Kidney (tissue), 22 donors: ENCODE measurements around the gene TRIM3. TPM values are rescaled to one million over a fixed set of nuclear protein-coding genes. Genes with fewer than 3 reads are reported as not detected.
"Not testable (repeated sequence)": the region's sequence is repeated elsewhere in the genome, so short reads cannot be mapped to it uniquely, and the experiment has no call there.

Experiments used
- DNase-seq, 5 donors: peaks; one replicate each; pipeline ENCODE4 v3.0.0-alpha.2; 2013 to 2020
- FAIRE-seq: peaks from 2 replicates; lab custom pipeline; 2012; peaks lifted over from hg19 to GRCh38; lab: Jason Lieb, UNC
- H3K27ac ChIP-seq, 2 donors: one replicate each; pipeline ENCODE4 v1.7.0; 2013; ENCODE audit warnings: low read depth in 2 of 2, low read length in 2 of 2, inconsistent platforms in 1 of 2
- H3K27me3 ChIP-seq: one replicate; pipeline ENCODE4 v1.7.1; 2013; ENCODE audit warnings: low read length, inconsistent platforms; ENCODE audit not compliant: control insufficient read depth, insufficient read depth
- H3K36me3 ChIP-seq, 3 donors: one replicate each; pipeline versions ENCODE4 v1.7.0 to v1.7.1; 2013; ENCODE audit warnings: low read length in 3 of 3, control low read depth in 1 of 3, inconsistent platforms in 1 of 3; ENCODE audit not compliant: insufficient read depth in 3 of 3, control insufficient read depth in 2 of 3
- H3K4me1 ChIP-seq, 3 donors: one replicate each; pipeline versions ENCODE4 v1.7.0 to v1.7.1; 2013; ENCODE audit warnings: low read length in 3 of 3, inconsistent platforms in 1 of 3, low read depth in 1 of 3; ENCODE audit not compliant: control insufficient read depth in 2 of 3, insufficient read depth in 2 of 3
- H3K4me3 ChIP-seq, 3 donors: one replicate each; pipeline versions ENCODE4 v1.7.0 to v1.8.1; 2013; ENCODE audit warnings: low read length in 3 of 3, control low read depth in 1 of 3, inconsistent platforms in 1 of 3
- H3K9ac ChIP-seq, 3 donors: one replicate each; pipeline versions ENCODE4 v1.7.0 to v1.7.1; 2013; ENCODE audit warnings: low read length in 3 of 3, control low read depth in 1 of 3, inconsistent platforms in 1 of 3
- H3K9me3 ChIP-seq, 3 donors: one replicate each; pipeline versions ENCODE4 v1.7.0 to v1.7.1; 2013; ENCODE audit warnings: low read length in 3 of 3, control low read depth in 1 of 3, inconsistent platforms in 1 of 3; ENCODE audit not compliant: control insufficient read depth in 2 of 3, insufficient read depth in 1 of 3
- intact Hi-C: fragments of 100-400 bp; cut with DNase I; formaldehyde crosslinking; loops from one replicate; pipeline ENCODE4 v1.11.1; 2022
- long read RNA-seq, 10 donors: library from polyadenylated mRNA in 1 of 10; unstranded in 1 of 10; transcript quantifications; one replicate each; pipeline ENCODE4 v2.0.0 and lab custom pipeline, GENCODE V29; 2021 to 2026
- polyA plus RNA-seq: library from polyadenylated mRNA; stranded (reverse); fragments of 350-450 nt; fragmentation: Illumina TruSeq; extraction: RNeasy Lipid Tissue Mini Kit (QIAGEN cat#74804); gene quantifications from one replicate; pipeline ENCODE4 v1.2.3, GENCODE V29; 2014; ENCODE audit warnings: low read depth, low replicate concordance; ENCODE audit not compliant: insufficient read depth
- total RNA-seq: library from RNA; stranded (reverse); fragmentation: NEBNext Ultra II Directional; extraction: Animal tissue kit (Norgen Biotek cat#: 25700); gene quantifications from one replicate; pipeline ENCODE4 v1.2.1, GENCODE V29; 2021
- TF ChIP-seq, protein P1 (sequence below): IDR thresholded peaks from 3 replicates; pipeline ENCODE4 v1.5.1; 2012; ENCODE audit warnings: mild to moderate bottlenecking, moderate library complexity, borderline replicate concordance; ENCODE audit not compliant: insufficient read depth; ENCODE audit errors: extremely low read depth
- donor health status: control.
- donor health status: control.
- donor health status: control.
- donor health status: control.
- donor health status: control.
- donor health status: DM: yes; HTN: yes; CAD: no.
- donor health status: Normal renal cell carcinoma (clear cell type).

Gene TRIM3
- total RNA-seq (20.8 TPM), polyA plus RNA-seq (10.8 TPM)
- long read RNA-seq, donor 1, result 0 reads
- long read RNA-seq, donor 2, partial matches to known transcripts, result 0 of 2 reads
- long read RNA-seq, donor 2, other reads (novel, unspliced or antisense), result 0 of 2 reads
- long read RNA-seq, donor 3, full-length matches to known transcripts, result 1 of 69 reads
- long read RNA-seq, donor 3, partial matches to known transcripts, result 68 of 69 reads
- long read RNA-seq, donor 3, other reads (novel, unspliced or antisense), result 0 of 69 reads
- long read RNA-seq, donor 4, partial matches to known transcripts, result 0 of 1 reads
- long read RNA-seq, donor 4, other reads (novel, unspliced or antisense), result 0 of 1 reads
- long read RNA-seq, donor 5, result 0 reads
- long read RNA-seq, donor 6, partial matches to known transcripts, result 0 of 1 reads
- long read RNA-seq, donor 6, other reads (novel, unspliced or antisense), result 0 of 1 reads
- long read RNA-seq, donor 7, partial matches to known transcripts, result 2 of 12 reads
- long read RNA-seq, donor 7, other reads (novel, unspliced or antisense), result 8 of 12 reads
- long read RNA-seq, donor 8, partial matches to known transcripts, result 0 of 1 reads
- long read RNA-seq, donor 8, other reads (novel, unspliced or antisense), result 0 of 1 reads
- long read RNA-seq, donor 9, partial matches to known transcripts, result 19 of 19 reads
- long read RNA-seq, donor 9, other reads (novel, unspliced or antisense), result 0 of 19 reads
- long read RNA-seq, donor 10, partial matches to known transcripts, result 70 of 76 reads
- long read RNA-seq, donor 10, other reads (novel, unspliced or antisense), result 0 of 76 reads

DNA sequence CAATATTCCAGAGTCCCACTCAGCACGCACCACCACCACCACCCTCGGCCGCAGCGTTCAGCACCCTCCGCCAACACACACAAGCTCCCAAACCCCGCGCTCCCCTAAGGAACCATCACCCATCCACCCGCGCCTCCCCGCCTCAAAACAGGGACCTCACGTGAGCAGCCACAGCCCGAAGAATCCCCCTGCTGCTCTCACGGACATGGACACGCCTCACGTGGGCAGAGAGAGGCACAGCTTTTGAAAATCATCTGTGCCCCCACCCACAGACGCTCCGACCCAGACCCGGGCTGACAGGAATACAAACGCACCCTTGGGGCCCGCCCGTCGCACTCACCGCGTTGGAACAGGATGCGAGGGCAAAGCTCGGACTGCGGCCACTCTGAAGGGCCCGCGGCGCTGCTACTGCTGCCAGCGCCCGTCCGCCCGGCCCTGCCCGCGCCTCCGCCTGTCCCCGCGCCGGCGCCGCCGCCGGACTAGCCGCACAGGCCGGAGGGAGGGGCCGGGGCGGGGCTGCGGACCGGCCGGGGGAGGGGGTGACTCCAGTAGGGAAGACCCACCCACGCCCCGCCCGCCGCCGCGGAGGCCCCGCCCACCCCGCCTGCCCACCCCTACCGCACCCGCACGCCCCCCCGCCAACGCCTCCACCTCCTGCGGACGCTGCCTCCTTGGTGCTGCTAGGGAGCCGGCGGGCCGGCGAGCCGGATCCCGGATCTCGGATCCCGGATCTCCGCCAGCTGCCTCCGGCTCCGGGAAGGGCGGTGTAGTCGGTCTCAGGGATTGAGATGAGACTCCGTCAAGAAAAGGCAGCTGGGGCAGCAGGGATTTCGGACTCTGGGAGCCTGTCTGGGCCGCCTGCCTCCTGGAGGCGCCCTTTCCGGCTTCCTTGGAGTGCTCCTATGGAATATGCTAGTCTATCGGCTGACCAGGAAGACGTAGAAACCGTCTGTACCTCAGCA, at the start of gene TRIM3:
TSS of gene TRIM3 (minus strand) at position 491 of the 962 bp plus-strand sequence. CDS start 8,246 bp downstream, outside the sequence.
- no peaks in the 10 kb centered on the region for H3K9me3 ChIP-seq
- FAIRE-seq (no peak), DNase-seq (peak; percentile 93 to 99 (median 96))
- intact Hi-C loops, result no loop called here
- TF ChIP-seq, protein P1, sequence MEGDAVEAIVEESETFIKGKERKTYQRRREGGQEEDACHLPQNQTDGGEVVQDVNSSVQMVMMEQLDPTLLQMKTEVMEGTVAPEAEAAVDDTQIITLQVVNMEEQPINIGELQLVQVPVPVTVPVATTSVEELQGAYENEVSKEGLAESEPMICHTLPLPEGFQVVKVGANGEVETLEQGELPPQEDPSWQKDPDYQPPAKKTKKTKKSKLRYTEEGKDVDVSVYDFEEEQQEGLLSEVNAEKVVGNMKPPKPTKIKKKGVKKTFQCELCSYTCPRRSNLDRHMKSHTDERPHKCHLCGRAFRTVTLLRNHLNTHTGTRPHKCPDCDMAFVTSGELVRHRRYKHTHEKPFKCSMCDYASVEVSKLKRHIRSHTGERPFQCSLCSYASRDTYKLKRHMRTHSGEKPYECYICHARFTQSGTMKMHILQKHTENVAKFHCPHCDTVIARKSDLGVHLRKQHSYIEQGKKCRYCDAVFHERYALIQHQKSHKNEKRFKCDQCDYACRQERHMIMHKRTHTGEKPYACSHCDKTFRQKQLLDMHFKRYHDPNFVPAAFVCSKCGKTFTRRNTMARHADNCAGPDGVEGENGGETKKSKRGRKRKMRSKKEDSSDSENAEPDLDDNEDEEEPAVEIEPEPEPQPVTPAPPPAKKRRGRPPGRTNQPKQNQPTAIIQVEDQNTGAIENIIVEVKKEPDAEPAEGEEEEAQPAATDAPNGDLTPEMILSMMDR, result no peak
- H3K27me3 ChIP-seq, result no peaks in the 10 kb centered on the region
- peak within 1 kb of the TSS; percentile 76 to 84 (median 79) for H3K4me3 ChIP-seq
- H3K9ac ChIP-seq, result peak within 1 kb of the TSS; percentile 58 to 91 (median 86)
- H3K27ac ChIP-seq, result peak within 1 kb of the TSS; percentile 85 to 98
- peaks cover 3 to 26% (median 13%) of the 10 kb centered on the region in 3 donors for H3K4me1 ChIP-seq
- H3K36me3 ChIP-seq, result peaks cover 0 to 14% (median 14%) of the 10 kb centered on the region in 3 donors

DNA sequence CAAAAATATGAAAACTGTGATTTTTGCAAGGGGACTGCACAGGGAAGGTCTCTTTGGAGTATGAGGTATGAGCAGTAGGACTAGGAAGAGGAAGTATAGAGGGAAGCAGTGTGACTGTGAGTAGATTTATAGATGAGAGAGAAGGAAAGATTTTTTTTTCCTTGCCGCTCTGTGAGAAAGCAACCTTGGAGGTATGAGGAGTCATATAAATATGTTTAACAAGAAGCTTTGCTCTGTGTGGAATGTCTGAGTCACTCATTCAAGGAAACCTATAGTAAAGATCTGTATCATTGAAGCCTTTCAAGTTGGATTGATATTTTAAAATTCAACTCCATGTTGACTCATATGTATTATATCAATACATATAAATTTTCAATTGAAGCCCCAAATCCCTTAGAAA, 49.5 kb upstream of the TRIM3 start:
- TF ChIP-seq, protein P1, result no peak
- intact Hi-C loops, result no loop called here
- Histone ChIP-seq H3K36me3 (peaks cover 0 to 7% (median 3%) of the 10 kb centered on the region in 3 donors), H3K4me1 (no peaks in the 10 kb centered on the region), H3K4me3 (no peak overlapping the region), H3K27ac (no peak overlapping the region), H3K9ac (no peak overlapping the region), H3K27me3 (no peaks in the 10 kb centered on the region), H3K9me3 (no peaks in the 10 kb centered on the region)
- DNase-seq (no peak), FAIRE-seq (no peak)

DNA sequence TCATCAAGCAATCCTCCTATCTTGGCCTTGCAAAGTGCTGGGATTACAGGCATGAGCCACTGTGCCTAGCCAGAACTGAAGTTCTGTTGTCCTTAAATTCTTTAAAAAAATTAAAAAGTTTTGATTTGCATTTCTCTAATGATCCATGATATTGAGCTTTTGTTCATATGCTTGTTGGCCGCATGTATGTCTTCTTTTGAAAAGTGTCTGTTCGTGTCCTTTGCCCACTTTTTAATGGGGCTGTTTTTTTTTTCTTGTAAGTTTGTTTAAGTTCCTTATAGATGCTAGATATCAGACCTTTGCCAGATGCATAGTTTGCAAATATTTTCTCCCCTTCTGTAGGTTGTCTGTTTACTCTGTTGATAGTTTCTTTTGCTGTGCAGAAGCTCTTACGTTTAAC, 48.2 kb upstream of the TRIM3 start:
- intact Hi-C loops, DNase-seq, FAIRE-seq, H3K4me1 ChIP-seq, H3K27me3 ChIP-seq, H3K4me3 ChIP-seq, H3K9me3 ChIP-seq, H3K9ac ChIP-seq, H3K36me3 ChIP-seq, H3K27ac ChIP-seq: not testable (repeated sequence)
